Sigmoid colon (tissue), 4 donors: ENCODE data around the gene SH3GL2.

Source experiments
- CTCF ChIP-seq, 4 experiments: fragments of 450-650 bp in 3 of 4; fragments of 200-600 bp in 1 of 4; IDR thresholded peaks; one replicate each; pipeline ENCODE4 v1.5.1; 2016 to 2019; ENCODE audit warnings: antibody characterized with exemption in 4 of 4, mild to moderate bottlenecking in 3 of 4, moderate library complexity in 2 of 4
- POLR2A ChIP-seq, 2 donors: fragments of 450-650 bp; IDR thresholded peaks; one replicate each; pipeline ENCODE4 v1.6.1; 2016; ENCODE audit warnings: antibody characterized with exemption in 2 of 2, mild to moderate bottlenecking in 2 of 2, moderate library complexity in 2 of 2
- POLR2AphosphoS5 ChIP-seq, 4 donors: sonication (generic); formaldehyde crosslinking; IDR thresholded peaks; one replicate each; pipeline ENCODE4 v1.6.1; 2017; ENCODE audit warnings: antibody characterized with exemption in 4 of 4

GRCh38 chr9:17829812-17830385 lies 251.0 kb downstream of the SH3GL2 start:
- TF ChIP-seq POLR2A (IDR thresholded peaks at IDR 0.05) (no peak), CTCF (IDR thresholded peaks at IDR 0.05) (no peak), POLR2AphosphoS5 (IDR thresholded peaks at IDR 0.05) (no peak)
